Pons (tissue), 1 donor: Measurements from ENCODE around the gene C20orf96.
"Not testable (repeated sequence)": the region's sequence is repeated elsewhere in the genome, so short reads cannot be mapped to it uniquely, and the experiment has no call there.

Experiments
- DNase-seq: peaks from one replicate; pipeline ENCODE4 v3.0.0-alpha.2; 2016; ENCODE audit warnings: low spot score

C20orf96 gene, protein sequence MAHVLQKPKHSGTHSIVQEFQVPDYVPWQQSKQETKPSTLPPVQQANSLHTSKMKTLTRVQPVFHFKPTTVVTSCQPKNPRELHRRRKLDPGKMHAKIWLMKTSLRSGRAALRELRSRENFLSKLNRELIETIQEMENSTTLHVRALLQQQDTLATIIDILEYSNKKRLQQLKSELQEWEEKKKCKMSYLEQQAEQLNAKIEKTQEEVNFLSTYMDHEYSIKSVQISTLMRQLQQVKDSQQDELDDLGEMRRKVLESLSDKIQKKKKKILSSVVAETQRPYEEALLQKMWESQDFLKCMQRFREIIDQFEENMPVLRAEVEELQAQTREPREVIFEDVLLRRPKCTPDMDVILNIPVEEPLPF

DNA sequence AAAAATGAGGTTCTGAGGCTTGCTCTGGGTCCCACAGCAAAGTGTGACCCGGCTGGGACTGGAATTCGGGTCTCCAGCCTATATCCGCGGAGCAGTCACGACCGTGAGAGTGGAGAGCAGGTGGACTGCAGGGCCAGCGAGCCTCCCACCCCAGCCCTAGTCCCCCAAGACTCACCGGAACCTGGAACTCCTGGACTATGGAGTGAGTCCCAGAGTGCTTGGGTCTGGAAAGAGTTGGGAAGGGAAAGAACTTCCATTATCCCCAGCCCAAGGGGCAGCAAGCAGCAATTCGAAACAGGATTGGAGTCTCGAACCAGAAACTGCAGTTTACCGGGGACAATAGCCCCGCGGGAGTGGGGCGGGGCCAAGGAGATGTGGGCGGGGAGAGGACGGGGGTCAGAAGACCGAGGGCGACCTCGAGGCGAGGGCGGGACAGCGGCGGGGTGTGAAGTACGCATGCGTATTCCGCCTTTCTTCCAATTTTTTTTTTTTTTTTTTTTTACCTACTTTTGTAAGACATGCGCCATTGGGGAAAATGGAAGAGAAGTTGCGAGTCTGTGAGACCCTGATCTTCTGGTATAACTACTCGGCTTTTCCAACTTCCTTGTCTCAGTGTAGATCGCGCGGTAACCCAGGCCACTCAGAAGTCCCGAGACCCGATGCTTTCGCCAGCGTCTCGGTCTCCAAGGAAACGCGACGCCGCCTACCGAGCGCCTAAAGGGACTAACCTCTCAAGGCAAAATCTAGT lies at the start of gene C20orf96:
Gene C20orf96, minus strand, starts transcription at position 667 of the 748 bp plus-strand sequence. Its CDS starts 140 bp downstream, at position 527.
- peak; percentile 92 for DNase-seq

GRCh38 chr20:336040-336439 lies 45.5 kb upstream of the C20orf96 start:
- not testable (repeated sequence) for DNase-seq

GRCh38 chr20:334578-334977 lies 44.0 kb upstream of the C20orf96 start:
- no peak for DNase-seq

DNA sequence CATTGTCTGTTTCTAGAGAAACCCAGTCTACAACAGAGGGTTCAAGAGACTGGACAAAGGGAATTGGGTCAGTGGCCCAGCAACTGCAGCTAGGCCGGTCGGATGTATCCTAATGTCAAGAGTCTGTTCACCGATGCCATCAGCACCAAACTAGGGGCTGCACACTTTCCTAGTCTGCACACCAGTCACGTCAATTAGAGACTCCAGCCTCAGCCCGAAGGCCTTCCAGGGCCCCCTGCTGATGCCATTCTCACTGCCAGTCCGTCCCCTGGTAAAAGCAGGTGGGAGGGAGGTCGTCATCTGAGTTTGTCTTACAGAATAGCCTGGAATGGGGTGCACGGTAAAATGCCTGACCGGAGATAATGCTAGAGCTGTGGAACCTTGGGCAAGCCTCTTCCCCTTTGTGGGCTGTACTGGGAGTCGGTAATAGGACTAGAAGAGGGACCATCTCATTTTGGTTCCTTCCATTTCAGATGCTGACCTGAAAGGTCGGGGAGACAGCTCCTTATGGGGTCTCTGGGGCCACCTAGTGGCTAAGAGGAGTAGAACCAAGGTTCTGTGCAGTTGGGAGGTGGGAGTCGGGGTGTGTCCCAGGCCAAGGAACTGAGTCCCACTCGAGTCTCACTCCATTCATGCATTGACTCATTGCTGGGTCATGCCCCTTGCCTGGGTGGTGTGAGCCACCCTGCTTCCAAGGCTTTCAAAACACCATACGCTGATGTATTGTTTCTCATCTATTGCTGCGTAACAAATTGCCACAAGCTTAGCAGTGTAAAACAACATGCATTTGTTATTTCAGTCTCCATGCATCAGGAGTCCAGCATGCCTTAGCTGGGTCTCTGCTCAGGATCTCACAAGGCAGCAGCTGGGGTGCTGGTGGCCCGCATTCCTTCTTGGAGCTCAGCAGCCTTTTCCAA lies 39.9 kb upstream of the C20orf96 start:
- peak; percentile 78 for DNase-seq

- DNase-seq = no peak
Measured at GRCh38 chr20:329851-330232, 39.3 kb upstream of the C20orf96 start.

GRCh38 chr20:328975-329695 lies 38.6 kb upstream of the C20orf96 start:
- no peak for DNase-seq

DNA sequence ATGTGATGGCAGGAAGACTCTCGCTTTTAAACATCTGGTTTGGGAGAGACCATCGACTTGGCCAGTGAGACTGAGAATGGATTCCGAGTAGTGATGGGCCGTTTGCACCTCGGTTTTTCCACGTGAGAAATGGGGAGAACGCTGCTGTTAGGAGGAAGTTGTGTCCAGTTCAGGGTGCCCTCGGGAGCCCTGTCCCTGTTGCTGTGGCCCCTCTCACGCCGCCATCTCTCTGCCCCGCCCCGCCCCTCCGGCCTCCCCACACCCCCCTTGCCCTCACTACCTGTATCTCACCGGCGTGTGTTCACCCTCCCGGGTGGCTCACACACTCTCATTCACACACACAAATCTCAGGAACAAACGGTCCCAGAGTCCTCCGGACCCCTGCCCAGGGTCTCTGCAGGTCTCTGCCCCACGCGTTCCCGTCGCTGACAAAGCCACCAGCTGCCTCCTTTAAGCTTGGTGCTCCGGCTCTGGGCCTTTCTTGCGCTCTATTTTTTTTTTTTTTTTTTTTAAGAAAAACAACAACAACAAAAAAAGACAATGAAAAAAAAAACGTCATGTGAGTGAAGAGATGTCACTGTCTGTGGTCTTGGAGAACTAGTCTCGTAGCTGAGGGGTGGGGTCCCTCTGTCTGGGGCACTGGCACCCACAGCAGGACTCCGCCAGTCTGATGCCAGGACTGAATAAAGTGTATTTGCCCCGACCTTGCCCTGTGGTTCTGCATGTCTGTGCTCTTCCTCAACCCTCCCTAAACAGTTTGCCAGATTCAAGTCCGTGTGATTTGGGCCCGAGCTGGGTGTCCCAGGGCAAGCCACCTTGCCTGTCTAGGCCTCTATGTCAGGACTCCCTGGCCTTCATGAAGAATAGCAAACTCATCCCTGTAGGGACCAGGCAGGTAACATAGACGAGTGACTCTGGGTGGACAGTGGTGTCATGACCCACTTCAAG lies 37.8 kb upstream of the C20orf96 start:
- DNase-seq = peak; percentile 35

DNA sequence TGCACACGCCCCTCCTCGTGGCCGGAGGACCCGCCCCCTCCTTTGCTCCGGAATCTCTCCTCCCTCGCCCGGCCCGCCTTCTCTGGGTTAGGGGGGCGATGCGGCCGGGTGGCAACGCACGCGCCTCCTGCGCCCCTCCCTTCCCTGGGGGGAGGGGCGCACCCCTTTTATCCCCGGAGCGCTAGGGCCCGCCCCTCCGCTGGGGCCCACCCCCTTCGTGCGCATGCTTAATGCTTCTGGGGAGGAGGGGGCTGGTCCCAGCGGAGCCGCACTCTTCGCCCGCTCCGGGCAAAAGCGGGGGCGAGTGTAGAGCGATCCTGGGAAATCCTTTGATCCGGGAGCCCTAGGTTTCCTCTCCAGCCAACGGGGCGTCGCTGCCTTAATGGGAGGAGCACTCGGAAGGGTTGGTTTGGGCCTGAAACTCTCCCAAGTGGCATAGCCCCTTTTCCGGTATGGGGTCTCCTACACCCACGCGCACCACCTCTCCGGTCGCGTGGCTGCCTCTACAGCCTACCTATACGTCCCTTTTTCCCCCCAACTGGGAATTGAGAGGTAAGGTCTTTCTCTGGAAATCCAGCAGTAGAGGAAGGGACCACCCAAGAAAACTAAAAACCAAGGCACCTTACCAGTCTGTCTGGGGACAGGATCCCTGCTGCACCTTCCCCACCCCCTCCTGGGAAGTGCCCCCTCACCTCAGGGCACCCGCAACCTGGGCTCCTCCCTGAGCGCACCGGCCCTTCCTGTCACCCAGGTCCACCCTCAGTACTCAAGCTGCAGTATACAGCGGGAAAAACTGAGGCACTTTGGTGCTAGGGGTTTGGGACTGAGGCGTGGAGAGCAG lies 36.9 kb upstream of the C20orf96 start:
- DNase-seq = peak; percentile 83

DNA sequence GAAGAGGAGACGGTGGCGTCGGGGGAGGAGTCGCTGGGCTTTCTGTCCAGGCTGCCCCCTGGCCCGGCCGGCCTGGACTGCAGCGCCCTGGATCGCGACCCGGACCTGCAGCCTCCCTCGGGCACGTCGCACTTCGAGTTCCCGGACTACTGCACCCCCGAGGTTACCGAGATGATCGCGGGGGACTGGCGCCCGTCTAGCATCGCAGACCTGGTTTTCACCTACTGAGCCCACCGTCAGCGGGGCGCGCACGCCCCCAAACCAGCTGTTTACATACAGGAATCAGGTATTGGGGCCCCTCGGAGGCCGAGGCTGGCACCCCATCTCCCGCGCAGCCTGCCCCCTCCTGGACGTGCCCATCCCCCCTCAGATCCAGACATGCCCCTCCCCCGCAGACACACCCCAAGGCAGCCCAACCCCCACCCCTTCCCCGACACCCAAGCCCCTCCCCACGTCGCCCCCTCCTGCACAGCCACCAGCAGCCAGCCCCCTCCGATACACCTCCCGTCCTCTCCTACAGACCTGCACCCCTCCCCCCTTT lies 36.2 kb upstream of the C20orf96 start:
- DNase-seq = no peak

DNA sequence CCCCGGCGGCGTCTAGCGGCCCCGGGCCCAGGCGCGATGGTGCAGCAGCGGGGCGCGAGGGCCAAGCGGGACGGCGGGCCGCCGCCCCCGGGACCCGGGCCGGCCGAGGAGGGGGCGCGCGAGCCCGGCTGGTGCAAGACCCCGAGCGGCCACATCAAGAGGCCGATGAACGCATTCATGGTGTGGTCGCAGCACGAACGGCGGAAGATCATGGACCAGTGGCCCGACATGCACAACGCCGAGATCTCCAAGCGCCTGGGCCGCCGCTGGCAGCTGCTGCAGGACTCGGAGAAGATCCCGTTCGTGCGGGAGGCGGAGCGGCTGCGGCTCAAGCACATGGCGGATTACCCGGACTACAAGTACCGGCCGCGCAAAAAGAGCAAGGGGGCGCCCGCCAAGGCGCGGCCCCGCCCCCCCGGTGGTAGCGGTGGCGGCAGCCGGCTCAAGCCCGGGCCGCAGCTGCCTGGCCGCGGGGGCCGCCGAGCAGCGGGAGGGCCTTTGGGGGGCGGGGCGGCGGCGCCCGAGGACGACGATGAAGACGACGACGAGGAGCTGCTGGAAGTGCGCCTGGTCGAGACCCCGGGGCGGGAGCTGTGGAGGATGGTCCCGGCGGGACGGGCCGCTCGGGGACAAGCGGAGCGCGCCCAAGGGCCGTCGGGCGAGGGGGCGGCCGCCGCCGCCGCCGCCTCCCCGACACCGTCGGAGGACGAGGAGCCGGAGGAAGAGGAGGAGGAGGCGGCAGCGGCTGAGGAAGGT lies 35.5 kb upstream of the C20orf96 start:
- DNase-seq = peak; percentile 40

- DNase-seq = peak; percentile 95
Measured at GRCh38 chr20:325045-325888, 34.7 kb upstream of the C20orf96 start, which contains the start of gene SOX12. Gene SOX12 (plus strand): TSS chr20:325552. CDS start chr20:325925, 373 bp downstream.

DNA sequence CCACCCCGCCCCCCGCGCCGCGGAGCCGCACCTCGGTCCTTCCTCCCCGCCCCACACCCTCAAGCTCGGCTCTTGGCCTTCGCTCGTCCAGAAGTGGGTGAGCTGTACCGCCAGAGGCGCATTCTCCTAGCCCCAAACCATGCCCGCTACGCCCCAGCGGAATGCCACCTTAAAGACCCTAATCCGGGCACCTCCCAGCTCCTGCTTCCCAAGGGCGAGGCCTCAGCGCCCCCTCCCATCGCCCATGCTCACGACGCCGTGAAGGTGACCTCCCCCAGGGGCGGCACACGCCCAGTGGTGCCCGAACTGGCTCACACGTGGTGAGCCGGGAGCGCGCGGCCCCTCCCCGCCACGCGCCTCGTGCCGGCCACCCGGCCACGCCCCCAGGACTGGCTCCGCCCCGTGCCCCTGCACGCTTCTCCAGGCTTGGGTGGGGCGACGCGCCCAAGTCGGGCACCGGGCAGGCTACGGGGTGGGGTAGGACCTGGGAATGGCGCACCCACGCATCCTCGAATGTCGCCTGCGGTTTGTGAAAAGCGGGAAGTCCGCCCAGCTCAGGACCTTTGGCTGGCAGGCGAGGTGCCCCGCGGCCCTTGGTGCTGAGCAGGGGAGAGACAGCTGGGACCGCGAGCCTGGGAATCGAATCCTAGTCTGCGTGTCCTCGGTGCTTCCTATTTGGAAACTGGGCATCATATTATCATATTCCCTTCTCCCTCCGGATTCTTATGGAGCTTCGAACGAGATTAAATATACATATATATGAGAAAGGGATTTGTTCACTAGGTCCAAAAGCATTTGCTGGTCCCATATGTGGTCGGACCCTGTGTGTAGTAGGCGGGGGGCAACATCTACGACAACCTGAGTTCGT lies 33.9 kb upstream of the C20orf96 start:
- peak; percentile 73 for DNase-seq

GRCh38 chr20:316316-317068 lies 25.9 kb upstream of the C20orf96 start:
- DNase-seq = no peak

- DNase-seq = no peak
Measured at GRCh38 chr20:313948-314347, 23.4 kb upstream of the C20orf96 start.

- DNase-seq = no peak
Measured at GRCh38 chr20:313402-313801, 22.9 kb upstream of the C20orf96 start.

DNA sequence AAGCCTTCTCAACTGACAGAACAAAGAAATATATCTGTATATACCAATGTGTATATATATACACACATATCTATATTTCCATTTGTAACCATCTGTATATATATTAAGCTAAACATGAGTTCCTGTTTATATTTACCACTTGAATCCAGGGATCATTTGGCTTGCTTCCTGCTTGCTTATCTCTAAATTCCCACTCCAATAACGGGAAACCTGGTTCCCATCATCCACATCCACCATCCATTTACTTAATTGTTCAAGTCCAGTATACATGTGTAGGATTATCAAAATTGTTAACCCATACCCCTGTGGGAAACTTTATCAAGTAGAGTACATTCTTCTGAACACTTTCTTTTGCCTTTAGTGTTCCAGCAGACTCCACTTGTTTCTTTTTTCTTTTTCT lies 22.3 kb upstream of the C20orf96 start:
- no peak for DNase-seq
